GM21390 (cell line): ENCODE measurements around the gene ANKMY1.
"Not testable (repeated sequence)": the region's sequence is repeated elsewhere in the genome, so short reads cannot be mapped to it uniquely, and the experiment has no call there.

ENCODE experiments used
- ATAC-seq: cut with Tn5 transposase; IDR thresholded peaks from one replicate; pipeline ENCODE4 v1.9.1; 2021; ENCODE audit not compliant: unreplicated experiment

ANKMY1 gene

GRCh38 chr2:240523451-240524281 is 34.1 kb downstream of the ANKMY1 start:
- no peak for ATAC-seq

- ATAC-seq, result no peak
Observed at GRCh38 chr2:240522406-240522805, 35.4 kb downstream of the ANKMY1 start.

GRCh38 chr2:240521885-240522284 is 35.9 kb downstream of the ANKMY1 start:
- not testable (repeated sequence) for ATAC-seq

GRCh38 chr2:240520974-240521350 is 36.8 kb downstream of the ANKMY1 start:
- no peak for ATAC-seq

DNA sequence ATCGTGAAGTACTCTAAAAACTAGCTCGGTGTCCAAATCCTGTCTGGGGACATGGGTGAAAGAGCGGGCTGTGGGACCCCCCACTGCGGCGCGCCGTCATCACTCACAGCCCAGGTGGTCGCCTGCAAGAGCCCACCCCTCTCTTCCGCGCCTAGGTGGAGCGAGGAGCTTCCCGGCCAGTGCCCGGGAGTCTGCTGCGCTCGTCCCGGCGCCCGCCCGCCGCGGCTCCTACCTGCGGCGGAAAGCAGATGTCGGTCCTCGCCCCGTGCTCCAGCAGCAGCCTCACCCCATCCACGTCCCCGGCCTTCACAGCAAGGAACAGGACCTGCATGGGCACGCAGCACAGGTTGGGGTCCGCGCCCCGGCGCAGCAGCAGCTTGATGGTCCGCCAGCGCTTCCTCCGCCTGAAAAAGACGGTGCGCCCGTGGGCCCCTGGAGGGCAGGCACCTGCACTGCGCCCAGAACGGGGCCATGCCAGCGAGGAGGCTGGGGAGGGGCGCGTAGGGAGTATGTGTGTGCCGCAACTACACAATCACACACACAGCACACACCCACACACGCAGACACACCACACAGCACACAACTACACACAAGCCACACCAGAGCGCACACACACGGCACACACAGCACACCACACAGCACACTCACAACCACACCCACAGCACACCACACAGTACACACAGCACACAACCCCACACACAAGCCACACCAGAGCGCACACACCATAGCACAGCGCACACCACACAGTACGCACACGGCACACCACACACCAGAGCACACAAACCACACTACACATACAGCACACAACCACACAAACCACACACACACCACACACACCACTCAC is 37.4 kb downstream of the ANKMY1 start:
- no peak for ATAC-seq

- ATAC-seq, result no peak
Observed at GRCh38 chr2:240519396-240520129, 38.2 kb downstream of the ANKMY1 start.

- no peak for ATAC-seq
Observed at GRCh38 chr2:240518981-240519380, 38.8 kb downstream of the ANKMY1 start.

GRCh38 chr2:240517342-240517741 is 40.4 kb downstream of the ANKMY1 start:
- no peak for ATAC-seq

DNA sequence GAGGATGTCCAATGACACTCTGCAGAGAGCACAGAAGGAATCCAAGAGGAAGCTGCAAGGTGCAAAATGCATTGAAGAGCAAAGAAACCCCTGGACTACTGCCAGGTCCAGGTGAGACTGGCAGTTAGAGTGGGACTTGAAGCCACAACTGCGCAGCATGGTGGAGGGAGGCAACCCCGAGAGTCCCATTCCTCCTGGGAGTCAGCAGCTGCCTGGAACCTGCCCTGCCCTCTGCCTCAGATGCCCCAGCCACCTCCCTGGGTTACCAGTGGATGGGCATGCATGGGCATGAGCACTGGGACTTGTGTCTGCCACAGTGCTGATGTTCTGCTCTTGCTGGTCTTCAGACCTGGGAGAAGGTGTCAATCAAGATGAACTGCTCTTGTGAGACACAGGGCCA is 43.2 kb downstream of the ANKMY1 start:
- ATAC-seq, result no peak

DNA sequence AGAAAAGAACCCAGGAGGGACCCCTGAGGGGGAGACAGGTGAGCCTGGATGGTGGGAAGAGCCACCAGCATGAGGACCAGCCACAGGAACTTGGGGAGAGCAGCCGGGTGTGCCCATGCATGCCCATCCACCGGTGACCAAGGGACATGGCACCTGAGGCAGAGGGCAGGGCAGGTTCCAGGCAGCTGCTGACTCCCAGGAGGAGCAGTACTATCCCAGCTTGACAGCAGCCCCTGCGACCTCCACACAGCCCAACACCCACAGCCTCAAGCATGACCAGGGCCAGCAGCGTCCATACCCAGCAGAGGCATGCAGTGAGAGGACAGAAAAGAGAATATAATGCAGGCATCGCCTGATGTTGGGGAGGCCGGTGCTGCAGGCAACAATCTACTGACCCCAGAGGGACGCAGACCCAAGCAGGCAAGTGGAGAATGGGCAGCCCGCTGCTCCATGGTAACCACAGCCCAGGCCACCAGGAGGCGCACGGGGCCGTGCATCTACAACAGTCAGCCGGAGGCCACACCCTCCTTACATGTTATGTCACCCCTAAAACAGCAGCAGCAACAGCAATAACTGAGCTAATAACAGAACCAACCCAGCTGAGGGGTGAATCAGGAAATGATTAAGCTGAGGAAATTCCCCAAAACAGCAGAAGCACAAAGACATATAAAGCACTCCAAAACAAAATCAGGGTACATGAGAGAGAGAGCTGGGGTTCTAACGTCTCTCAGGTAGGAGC is 44.1 kb downstream of the ANKMY1 start:
- peak; percentile 95 for ATAC-seq

DNA sequence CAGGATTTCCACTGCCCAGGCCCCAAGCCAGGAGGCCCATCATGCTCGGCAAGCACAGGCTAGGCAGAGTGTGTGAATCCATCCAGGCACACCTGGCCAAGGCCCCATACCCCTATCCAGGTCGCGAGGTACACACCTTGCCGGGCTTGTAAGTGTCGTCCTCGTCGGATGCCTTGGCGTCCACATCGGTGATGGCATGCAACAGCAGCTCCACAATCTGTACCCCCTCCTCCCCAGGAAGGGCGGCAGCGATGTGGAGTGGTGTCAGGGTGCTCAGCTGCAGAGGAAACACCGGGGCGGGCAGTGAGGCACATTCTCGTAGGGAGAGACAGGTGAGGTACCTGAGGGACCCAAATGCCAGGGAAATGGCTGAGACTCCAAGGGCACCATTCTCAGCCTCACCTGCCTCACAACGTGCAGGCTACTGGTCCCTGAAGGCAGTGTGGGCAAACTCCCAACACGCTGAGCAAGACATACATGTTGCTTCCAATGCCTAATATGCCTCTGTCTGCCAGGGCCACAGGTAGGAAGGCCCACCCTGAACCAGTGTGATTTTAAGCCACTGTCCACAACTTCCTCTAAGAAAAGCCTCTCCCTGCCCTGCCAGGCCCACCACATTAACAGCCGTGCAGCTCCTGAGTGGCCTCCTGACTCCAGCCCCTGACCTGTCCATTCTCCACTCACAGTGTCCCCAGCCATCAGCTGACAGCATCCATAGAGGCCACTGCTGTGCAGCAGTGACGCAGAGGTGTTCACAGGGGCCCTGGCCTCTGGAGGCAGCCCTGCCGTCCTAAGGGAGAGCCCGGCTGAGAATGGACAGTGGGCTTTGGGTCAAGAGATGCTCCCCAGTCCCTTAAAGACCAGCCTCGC is 44.9 kb downstream of the ANKMY1 start:
- ATAC-seq, result no peak

DNA sequence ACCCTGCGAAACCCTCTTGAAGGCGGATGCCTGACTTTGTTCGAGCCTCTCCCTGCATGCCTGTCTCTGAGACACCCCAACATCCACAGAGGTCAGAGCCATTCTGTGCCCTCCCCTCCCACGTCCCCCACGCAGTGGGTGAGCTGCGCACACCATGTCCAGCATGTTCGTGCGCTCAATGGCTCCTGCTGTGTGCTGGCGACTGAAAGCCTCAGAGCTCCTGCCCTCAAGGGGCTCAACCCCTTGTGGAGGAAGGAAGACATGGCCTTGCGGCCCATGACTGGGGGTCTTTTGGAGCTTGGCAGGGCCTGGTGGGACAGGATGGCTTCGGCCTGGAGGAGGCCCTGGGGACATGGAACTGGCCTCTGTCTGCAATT is 45.7 kb downstream of the ANKMY1 start:
- ATAC-seq, result no peak

GRCh38 chr2:240511351-240512108 is 46.3 kb downstream of the ANKMY1 start:
- ATAC-seq, result no peak

DNA sequence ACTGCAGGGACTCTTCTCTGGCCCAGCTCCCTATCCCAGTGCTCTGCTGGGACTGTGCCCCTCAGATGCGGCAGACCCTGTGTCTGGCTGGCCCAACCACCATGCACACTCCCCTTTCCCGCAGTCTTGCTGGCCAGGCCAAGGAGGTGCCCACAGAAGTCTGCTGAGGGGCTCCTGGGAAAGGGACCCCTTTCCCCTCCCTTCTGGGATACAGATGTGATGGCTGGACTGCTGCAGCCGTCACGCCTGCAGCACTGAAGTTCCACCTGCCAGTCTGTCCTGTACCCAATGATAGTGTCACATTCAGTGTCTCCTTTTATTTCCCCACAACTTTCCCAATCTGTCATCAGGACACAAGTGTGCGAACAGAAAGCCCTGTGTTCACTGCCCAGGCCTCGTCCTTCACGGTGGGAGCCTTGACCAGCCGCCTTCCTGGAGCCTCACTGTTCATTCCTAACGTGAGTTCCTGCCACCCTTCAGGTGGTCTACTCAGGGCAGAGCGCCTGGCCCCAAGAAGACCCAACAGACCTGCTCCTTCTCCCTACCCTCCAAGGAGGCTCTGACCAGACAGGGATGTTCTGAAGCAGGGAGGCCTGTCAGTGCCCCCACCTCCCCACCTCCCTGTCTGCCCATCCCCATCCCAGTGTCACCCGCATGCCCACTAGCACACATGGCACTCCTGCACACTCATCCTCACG is 47.1 kb downstream of the ANKMY1 start:
- no peak for ATAC-seq

DNA sequence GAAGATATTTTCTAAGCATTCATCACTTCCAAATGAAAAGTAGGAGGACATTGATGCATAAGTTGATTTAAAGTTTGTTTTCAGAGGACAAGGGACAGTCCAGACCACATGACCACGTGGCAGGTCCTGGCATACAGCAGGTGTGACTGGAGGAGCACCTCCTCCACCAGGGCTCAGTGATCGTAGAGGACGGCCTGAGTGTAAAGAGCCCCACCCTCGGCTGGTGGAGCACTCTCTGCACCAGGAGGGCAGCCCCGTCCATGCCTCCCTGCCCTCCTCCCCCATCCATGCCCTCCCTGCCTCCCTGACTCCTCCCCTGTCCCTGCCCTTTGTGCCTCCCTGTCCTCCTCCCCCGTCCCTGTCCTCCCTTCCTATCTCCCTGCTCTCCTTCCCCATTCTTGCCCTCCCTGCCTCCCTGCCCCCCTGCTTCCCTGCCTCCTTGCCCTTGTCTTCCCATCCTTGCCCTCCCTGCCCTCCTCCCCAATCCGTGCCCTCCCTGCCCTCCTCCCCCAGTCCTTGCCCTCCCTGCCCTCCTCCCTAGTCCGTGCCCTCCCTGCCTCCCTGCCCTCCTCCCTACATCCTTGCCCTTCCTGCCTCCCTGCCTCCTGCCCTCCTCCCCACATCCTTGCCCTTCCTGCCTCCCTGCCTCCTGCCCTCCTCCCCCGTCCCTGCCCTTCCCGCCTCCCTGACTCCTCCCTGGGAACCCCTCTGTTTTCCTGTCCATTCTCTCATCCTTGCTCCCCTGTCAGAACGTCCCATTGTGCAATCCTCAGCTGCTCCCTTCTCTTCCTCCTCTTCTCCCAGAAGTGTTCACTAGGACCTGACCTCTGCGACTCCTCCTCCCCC is 47.9 kb downstream of the ANKMY1 start:
- no peak for ATAC-seq

- ATAC-seq, result no peak
Observed at GRCh38 chr2:240508832-240509545, 48.8 kb downstream of the ANKMY1 start.

GRCh38 chr2:240507778-240508251 is 50.0 kb downstream of the ANKMY1 start:
- no peak for ATAC-seq
